Astrocyte (in vitro differentiated cells and primary cell): Measurements from ENCODE around the gene CTSW.

ENCODE experiments used
- EZH2 ChIP-seq: IDR thresholded peaks from 2 replicates; pipeline ENCODE4 v1.6.1; 2012; ENCODE audit warnings: mild to moderate bottlenecking, low read length, inconsistent platforms; ENCODE audit not compliant: insufficient read depth
- TF ChIP-seq, protein P1 (sequence below): IDR thresholded peaks from 2 replicates; pipeline ENCODE4 v1.5.1; 2011; ENCODE audit warnings: low read depth, mild to moderate bottlenecking, inconsistent platforms, low read length, moderate library complexity; ENCODE audit not compliant: insufficient read depth

DNA sequence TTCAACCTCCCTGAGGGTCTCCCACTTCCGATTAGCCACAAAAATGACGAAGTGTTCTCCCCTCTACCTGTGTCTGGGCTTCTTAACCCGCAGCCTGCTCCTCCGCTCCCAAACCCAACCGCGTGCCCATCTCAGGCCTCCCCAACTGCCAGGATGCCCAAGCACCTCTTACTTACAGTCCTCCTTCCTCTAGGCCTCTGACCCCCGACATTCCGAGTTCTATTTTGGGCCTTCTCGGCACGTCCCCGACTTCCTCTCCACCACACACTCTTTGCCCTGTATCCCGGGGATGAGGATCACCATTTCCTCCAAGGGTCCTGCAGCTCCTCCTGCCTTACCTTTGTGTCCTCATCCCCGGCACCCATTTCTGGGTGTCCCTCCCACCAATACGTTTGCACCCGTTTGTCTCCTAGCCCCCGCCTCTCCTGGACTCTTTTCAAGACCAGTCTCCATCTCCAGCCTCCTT is 19.8 kb upstream of the CTSW start:
- TF ChIP-seq, protein P1, sequence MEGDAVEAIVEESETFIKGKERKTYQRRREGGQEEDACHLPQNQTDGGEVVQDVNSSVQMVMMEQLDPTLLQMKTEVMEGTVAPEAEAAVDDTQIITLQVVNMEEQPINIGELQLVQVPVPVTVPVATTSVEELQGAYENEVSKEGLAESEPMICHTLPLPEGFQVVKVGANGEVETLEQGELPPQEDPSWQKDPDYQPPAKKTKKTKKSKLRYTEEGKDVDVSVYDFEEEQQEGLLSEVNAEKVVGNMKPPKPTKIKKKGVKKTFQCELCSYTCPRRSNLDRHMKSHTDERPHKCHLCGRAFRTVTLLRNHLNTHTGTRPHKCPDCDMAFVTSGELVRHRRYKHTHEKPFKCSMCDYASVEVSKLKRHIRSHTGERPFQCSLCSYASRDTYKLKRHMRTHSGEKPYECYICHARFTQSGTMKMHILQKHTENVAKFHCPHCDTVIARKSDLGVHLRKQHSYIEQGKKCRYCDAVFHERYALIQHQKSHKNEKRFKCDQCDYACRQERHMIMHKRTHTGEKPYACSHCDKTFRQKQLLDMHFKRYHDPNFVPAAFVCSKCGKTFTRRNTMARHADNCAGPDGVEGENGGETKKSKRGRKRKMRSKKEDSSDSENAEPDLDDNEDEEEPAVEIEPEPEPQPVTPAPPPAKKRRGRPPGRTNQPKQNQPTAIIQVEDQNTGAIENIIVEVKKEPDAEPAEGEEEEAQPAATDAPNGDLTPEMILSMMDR, result no peak
- TF ChIP-seq EZH2, result no peak
